Measurements from ENCODE around the gene SP8.
A peak's percentile ranks its signal among the peaks of the same experiment; 100 is the strongest.

SP8 gene

DNA sequence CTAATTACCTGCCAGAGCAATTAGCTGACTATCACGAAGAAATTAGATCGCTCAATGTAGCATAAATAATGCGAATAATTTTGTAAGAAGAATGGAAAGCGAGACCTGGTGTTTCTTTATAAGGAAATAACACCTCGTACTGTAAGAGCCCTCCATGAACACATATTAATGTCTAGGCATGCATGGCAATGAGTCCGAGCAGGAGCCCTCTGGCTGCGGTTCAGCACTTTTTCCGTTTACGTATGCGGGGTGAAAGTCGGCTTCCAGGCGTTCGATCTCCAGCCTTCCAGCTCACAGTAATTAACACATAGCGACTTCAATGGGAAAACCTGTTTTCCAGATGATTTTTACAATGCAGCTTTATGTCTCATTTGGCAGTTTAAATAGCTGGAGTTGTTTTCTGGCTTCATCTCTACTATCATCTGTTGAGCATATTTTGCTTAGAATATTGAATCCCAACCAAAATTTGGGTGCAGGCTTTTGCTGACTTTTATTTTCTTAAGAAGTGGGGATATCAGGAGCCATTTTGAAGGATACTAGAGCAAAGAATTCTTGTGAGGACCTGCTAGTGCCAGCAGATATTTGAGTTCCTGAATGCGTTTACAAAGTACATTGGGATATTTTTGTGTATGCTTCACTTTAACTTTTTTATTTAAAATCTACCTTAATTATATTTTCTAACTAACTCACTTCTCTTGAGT is 7.2 kb upstream of the SP8 start:
- DNase-seq: no peak

DNA sequence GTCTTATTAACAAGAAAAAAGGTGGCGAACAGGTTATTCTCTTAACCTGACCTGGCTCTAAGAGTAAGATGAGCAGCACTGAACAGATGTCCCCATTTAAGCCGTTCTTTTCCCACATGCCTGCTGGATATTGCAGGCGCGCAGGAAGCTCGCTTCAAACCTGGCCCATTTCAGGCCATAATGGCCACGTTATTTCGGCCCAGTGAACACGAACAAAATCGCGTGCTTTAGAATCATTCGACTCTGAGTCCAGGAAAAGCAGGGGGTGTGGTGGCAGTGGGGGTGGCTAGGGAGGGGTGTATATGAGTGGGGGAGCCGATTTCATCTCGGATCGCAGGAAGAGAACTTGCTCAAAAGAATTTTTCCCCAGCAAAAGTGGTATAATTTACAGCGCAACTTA is 6.6 kb upstream of the SP8 start:
- no peak for DNase-seq

DNA sequence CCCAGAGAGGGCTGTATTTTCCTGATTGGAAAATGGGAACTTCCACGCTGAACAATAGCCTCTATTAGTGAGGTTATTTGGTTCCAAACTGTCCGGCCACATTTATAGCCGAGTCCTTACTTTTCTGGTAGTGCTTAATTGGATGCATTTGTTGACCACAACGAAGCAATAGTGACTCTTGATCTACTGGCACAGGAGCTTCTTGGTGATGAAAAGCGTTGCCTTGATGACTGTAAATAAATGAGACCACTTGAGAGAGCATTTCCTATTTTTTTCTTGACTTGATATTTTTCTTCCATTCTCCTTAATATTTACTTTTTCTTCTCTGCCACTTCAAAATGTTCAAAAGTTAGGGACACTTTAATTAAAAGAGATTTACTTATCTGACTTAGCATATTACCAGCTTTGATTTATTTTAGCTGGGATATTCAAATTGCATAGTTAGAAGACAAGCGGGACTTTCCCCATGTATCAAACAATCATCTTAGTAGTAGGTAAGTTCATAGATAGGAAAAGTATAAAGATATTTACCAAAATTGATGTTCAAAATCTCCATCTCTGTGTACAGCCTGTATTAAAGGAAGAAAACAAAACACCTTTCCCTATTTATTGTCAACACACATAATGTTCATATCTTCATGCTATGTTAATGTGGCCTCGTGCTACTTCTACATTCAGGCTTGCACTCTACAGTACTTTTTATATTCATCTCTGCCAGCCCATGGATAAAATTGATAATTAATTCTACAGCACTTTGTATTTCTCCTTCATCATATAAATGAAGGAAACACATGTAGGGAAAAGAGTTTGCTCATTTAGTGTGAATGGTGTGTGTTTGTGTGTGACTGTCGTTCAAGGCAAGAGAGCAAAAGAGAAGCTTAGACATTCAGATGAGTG is 5.1 kb upstream of the SP8 start:
- no peak for DNase-seq

GRCh38 chr7:20790375-20790774 is 3.7 kb upstream of the SP8 start:
- no peak for DNase-seq

DNA sequence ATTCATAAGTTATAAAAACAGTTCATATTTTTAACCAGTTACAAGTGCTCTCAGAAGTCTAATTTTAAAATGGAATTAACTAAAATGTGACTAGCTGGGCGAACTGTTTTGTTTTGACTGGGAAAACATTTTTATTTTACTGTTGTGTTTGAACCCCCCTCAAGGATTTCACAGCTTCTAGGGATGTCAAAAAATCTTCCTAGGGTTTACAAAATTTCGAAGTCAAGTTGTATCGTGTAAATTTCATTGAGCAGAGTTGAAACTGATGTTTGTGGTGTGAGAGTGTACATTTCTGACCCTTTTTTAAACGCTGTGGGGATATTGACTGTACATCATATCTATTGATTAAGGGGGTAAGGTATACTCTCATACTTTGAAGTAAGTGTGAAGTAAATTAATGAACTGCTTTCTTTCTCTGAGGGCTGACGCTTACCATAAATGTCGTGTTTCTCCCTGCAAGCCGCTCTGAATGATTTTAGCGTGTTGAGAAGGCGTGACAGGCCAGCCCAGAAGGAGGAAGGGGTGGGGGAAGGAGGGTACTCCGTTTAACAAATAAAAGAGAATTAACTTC is 1.8 kb upstream of the SP8 start:
- no peak for DNase-seq

DNA sequence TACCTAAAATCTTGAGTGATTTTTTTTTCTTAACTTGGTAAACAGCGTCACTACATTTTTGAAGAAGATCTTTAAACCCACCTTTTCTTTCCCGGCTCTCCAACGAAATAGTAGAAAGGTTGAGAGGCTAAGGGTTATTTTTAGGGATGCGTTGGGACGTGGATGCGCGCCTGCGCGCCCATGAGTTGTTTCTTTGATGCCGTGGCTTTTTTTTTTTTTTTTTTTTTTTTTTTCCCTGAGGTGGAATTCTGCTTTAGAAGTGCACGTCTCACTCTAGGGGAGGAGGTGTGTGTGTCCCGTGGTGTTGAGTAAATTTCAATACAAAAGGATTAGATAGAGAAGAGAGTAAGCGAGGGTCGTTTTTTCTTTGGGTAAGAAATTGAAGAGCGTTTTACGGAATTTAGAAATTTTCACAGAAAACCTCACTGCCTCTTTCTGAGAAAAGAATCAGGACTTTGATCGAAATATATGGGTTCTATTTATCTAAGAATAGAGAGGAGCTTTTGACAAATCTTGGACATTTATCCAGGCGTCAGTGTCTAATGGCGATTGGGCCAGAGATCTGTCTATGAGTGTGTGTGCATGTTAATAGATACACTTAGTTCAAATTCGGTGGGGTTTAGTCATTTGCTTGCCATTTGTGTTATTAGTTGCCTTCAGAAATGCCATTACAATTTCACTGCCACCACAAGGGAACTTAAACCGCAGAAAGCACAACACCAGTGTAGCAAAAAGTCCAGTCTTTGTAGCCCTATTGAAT is 1.2 kb upstream of the SP8 start:
- DNase-seq: no peak

GRCh38 chr7:20786421-20786778 is 286 bp downstream of the SP8 start:
- no peak for DNase-seq

- DNase-seq: peak in 1 of 4 experiments; percentile 15
Observed at GRCh38 chr7:20786049-20786412, 655 bp downstream of the SP8 start.

- peak in 2 of 4 experiments; percentile 43 to 47 for DNase-seq
Observed at GRCh38 chr7:20785157-20786048, 1.3 kb downstream of the SP8 start.

DNA sequence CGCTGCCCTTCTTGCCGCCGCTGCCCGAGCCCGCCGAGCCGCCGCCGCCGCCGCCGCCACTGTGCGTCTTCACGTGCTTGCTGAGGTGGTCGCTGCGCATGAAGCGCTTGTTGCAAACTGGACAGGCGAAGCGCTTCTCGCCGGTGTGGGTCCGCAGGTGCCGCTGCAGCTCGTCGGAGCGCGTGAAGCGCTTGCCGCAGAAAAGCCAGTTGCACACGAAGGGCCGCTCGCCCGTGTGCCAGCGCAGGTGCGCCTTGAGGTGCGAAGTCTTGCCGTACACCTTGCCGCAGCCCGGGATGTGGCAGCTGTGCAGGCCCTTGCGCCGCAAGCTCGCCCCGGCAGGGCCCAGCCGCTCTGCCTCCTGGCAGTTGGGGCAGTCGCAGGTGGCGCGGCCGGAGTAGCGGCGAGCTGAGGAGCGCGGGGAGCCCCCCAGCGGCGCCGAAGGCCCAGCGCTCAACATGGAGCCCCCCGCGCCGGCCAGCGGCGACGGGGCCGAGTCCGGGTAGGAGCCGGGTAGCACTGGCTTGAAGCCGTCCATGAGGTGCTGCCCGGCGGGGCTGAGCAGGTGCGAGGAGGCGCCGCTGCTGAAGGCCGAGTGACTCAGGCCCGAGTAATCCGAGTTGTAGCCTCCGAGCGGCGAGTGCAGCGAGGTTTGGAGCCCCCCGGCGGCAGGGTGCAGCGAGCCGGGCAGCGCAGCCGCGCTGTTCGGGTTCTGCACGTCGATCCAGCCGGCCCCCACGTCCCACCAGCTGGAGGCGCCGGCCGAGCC is 2.1 kb downstream of the SP8 start:
- DNase-seq: peak in 1 of 4 experiments; percentile 35

GRCh38 chr7:20783700-20784387 is 2.8 kb downstream of the SP8 start:
- peak; percentile 36 to 72 (median 62) for DNase-seq

DNA sequence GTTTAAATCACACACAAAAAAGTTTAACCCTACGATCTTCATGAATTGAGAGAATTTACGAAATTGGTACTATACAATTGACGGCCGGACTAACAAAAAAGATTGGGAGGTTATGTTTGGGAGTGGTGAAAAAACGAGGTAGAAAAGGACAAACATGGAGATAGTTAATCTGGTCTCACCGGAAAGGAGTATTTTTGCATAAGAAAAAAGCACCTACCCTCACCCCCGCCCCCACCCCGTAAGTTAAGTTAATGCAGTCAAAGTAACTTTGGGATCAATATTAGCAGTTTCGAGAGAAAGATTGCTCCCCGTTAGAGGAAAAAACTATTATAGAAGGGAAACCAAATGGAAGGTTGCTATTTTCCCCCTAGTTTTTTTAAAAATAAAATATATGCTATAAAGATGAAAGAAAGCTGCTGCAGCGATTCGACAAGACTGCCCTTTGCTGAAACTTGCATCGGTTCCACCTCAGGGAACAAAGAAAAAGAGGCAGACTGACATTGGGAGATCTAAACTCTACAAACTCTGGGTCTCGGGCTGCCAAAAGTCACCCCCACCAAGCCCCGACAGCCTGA is 3.5 kb downstream of the SP8 start:
- no peak for DNase-seq

- no peak for DNase-seq
Observed at GRCh38 chr7:20779041-20779440, 7.6 kb downstream of the SP8 start.

DNA sequence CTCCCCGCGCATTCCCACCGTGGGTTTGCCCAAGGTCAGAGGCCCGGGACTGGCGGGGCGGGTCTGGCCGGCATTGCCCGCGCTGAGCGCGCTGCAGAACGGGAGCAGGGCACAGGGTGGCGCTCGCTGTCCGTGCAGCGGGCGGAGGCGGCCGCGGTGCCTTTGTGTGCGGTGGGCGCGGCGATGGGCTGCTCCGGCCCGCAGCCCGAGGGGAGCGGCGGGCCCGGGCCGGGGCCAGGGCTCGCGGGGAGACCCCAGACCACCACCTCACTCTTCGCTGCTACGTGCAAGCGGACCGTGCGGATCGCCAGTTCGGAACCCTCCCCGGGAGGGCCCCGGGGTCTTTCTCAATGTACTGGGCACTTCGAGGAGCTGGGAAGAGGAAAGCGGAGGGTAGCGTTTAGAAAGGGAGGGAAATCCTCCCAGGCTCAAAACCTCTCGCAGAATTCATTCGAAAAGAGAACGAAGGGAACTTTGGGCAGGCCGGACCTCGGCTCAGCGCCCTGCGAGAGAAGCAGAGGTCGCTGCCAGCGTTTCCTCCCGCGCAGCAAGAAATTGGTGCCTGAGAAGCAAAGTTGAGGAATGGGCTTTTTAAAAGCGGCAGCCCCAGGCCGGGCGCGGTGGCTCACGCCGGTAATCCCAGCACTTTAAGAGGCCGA is 8.5 kb downstream of the SP8 start:
- DNase-seq: peak; percentile 40 to 77 (median 64)

DNA sequence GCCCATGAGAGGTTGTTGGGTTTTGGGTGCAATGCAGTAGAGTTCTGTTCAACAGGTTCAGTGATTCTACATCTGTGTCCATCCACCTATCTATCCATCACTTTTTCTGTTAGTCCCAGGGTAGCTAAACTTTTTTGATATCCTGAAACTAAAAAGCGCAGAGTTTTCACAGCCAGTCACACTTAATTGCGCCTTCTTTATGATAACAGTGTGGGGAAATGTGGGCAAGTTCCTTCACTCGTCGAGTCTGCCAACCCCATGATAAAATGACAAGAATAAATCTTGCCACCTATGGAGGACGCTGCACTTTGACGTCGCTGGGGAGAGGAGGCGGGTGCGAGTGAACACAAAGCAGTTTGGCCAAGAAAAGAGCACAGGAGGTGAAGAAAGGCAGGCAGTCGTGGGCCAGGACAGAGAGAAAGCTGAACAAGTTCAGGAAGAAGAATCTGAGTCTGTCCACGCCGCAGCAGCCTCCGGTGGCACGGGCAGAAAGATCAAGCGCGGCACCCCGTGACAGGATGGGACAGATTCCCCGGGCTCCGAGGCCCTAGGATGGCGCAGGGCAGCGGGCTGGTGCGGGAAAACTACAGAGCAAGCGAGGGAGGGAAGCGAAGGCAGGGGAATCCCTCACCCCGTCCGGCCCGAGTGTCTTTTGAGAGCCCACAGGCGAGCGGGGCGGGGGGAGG is 9.2 kb downstream of the SP8 start:
- no peak for DNase-seq

- no peak for DNase-seq
Observed at GRCh38 chr7:20776942-20777341, 9.7 kb downstream of the SP8 start.

DNA sequence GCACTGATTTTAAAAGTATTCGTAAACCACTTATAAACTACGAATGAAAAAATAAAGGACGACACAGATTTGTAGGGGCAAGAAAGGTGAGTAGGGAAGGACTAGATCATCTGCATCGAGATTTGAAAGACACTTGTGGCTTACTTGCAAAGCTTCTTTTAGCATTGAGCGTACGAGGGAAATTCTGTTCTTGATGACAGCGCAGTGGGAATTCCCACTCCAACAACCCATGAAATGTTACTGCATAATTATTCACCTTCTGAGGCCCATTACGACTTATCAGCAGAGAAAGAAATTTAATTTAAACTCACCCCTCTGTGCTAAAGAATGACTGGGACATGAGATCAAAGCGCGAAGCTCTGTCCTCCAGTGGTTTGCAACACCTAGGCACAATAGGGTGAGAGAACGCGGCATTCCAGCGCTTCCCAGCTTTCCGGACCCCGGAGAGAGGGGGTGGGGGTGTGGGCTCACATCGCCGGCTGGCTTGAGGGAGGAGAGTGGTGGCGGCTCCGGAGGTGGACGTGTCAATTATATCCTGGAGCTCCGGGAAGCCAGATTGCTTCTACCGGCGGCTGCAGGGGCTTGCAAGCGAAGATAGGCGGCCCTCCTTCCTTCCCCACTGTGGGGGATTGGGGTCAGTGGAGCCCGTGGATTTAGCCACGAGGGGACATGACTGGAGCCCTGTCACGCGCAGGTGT is 10.3 kb downstream of the SP8 start:
- DNase-seq: no peak

DNA sequence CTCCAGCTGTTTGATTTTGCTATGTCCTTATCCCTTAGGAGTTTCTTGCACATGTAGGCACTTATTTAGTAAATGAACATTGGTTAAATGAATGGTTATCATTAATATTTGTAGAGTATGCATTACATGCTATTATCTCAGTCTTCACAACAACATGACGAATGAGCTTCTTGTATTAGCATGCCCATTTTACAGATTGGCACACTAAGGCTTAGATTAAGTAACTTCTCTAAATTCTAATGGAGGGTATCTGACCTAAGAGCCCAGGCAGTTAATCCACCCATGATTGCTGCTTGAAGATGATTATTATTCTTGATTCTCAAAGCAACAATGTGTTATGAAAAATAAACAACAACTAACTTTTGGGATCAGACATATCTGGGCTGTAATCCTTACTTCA is 32.7 kb downstream of the SP8 start:
- no peak for DNase-seq
